Measurements from ENCODE around the gene PLCB1.

Gene PLCB1

GRCh38 chr20:8720089-8720488 is 588.0 kb downstream of the PLCB1 start:
- Histone ChIP-seq H3K4me1 (ENCODE audit: control insufficient read depth in 2 of 2, insufficient read depth in 2 of 2, low read length in 2 of 2) (no peaks in the 10 kb centered on the region), H3K4me3 (ENCODE audit: low read length in 2 of 2) (no peak overlapping the region), H3K9me3 (ENCODE audit: control insufficient read depth in 2 of 2, low read length in 2 of 2) (no peaks in the 10 kb centered on the region), H3K9ac (ENCODE audit: low read depth in 1 of 2, low read length in 2 of 2) (no peak overlapping the region), H3K36me3 (ENCODE audit: control insufficient read depth in 2 of 2, insufficient read depth in 2 of 2, low read length in 2 of 2) (no peaks in the 10 kb centered on the region), H3K27me3 (ENCODE audit: control insufficient read depth in 2 of 2, insufficient read depth in 2 of 2, low read length in 2 of 2) (no peaks in the 10 kb centered on the region), H3K27ac (ENCODE audit: low read depth in 2 of 2, low read length in 2 of 2) (no peak overlapping the region)

DNA sequence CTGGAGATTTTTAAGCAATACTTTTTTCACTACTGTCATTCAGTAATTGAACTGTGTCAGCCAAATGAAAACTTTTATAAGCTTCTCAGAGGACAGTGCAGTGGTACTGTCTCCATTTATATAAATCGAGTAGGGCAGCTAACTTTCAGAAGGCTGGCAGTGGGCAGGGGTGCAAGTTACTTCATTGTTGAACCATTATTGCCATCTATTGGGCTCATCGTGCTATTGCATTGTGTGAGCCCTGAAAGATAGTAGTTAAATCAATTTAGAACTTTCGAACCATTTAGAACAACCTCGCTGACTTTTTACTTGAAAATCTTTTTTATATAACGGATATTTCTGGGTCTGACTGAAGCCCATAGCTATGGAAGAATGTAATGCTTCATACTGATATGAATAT is 589.0 kb downstream of the PLCB1 start:
- Histone ChIP-seq H3K36me3 (ENCODE audit: control insufficient read depth in 2 of 2, insufficient read depth in 2 of 2, low read length in 2 of 2) (no peaks in the 10 kb centered on the region), H3K9ac (ENCODE audit: low read depth in 1 of 2, low read length in 2 of 2) (no peak overlapping the region), H3K27me3 (ENCODE audit: control insufficient read depth in 2 of 2, insufficient read depth in 2 of 2, low read length in 2 of 2) (no peaks in the 10 kb centered on the region), H3K9me3 (ENCODE audit: control insufficient read depth in 2 of 2, low read length in 2 of 2) (no peaks in the 10 kb centered on the region), H3K27ac (ENCODE audit: low read depth in 2 of 2, low read length in 2 of 2) (no peak overlapping the region), H3K4me3 (ENCODE audit: low read length in 2 of 2) (no peak overlapping the region), H3K4me1 (ENCODE audit: control insufficient read depth in 2 of 2, insufficient read depth in 2 of 2, low read length in 2 of 2) (no peaks in the 10 kb centered on the region)

- no peaks in the 10 kb centered on the region for H3K4me1 ChIP-seq (ENCODE audit: control insufficient read depth in 2 of 2, insufficient read depth in 2 of 2, low read length in 2 of 2)
- H3K27ac ChIP-seq (ENCODE audit: low read depth in 2 of 2, low read length in 2 of 2): no peak overlapping the region
- H3K4me3 ChIP-seq (ENCODE audit: low read length in 2 of 2): no peak overlapping the region
- no peaks in the 10 kb centered on the region for H3K27me3 ChIP-seq (ENCODE audit: control insufficient read depth in 2 of 2, insufficient read depth in 2 of 2, low read length in 2 of 2)
- H3K9me3 ChIP-seq (ENCODE audit: control insufficient read depth in 2 of 2, low read length in 2 of 2): no peaks in the 10 kb centered on the region
- H3K36me3 ChIP-seq (ENCODE audit: control insufficient read depth in 2 of 2, insufficient read depth in 2 of 2, low read length in 2 of 2): no peaks in the 10 kb centered on the region
- H3K9ac ChIP-seq (ENCODE audit: low read depth in 1 of 2, low read length in 2 of 2): no peak overlapping the region
Measured at GRCh38 chr20:8722277-8722928, 590.3 kb downstream of the PLCB1 start.

- no peaks in the 10 kb centered on the region for H3K27me3 ChIP-seq (ENCODE audit: control insufficient read depth in 2 of 2, insufficient read depth in 2 of 2, low read length in 2 of 2)
- H3K36me3 ChIP-seq (ENCODE audit: control insufficient read depth in 2 of 2, insufficient read depth in 2 of 2, low read length in 2 of 2): no peaks in the 10 kb centered on the region
- H3K9ac ChIP-seq (ENCODE audit: low read depth in 1 of 2, low read length in 2 of 2): no peak overlapping the region
- no peak overlapping the region for H3K4me3 ChIP-seq (ENCODE audit: low read length in 2 of 2)
- H3K9me3 ChIP-seq (ENCODE audit: control insufficient read depth in 2 of 2, low read length in 2 of 2): no peaks in the 10 kb centered on the region
- no peaks in the 10 kb centered on the region for H3K4me1 ChIP-seq (ENCODE audit: control insufficient read depth in 2 of 2, insufficient read depth in 2 of 2, low read length in 2 of 2)
- no peak overlapping the region for H3K27ac ChIP-seq (ENCODE audit: low read depth in 2 of 2, low read length in 2 of 2)
Measured at GRCh38 chr20:8723296-8723695, 591.2 kb downstream of the PLCB1 start.

GRCh38 chr20:8724884-8725283 is 592.8 kb downstream of the PLCB1 start:
- Histone ChIP-seq H3K9me3 (ENCODE audit: control insufficient read depth in 2 of 2, low read length in 2 of 2) (no peaks in the 10 kb centered on the region), H3K9ac (ENCODE audit: low read depth in 1 of 2, low read length in 2 of 2) (no peak overlapping the region), H3K36me3 (ENCODE audit: control insufficient read depth in 2 of 2, insufficient read depth in 2 of 2, low read length in 2 of 2) (no peaks in the 10 kb centered on the region), H3K27me3 (ENCODE audit: control insufficient read depth in 2 of 2, insufficient read depth in 2 of 2, low read length in 2 of 2) (no peaks in the 10 kb centered on the region), H3K4me3 (ENCODE audit: low read length in 2 of 2) (no peak overlapping the region), H3K27ac (ENCODE audit: low read depth in 2 of 2, low read length in 2 of 2) (no peak overlapping the region), H3K4me1 (ENCODE audit: control insufficient read depth in 2 of 2, insufficient read depth in 2 of 2, low read length in 2 of 2) (no peaks in the 10 kb centered on the region)

GRCh38 chr20:8726460-8726859 is 594.4 kb downstream of the PLCB1 start:
- Histone ChIP-seq H3K4me3 (ENCODE audit: low read length in 2 of 2) (no peak overlapping the region), H3K9me3 (ENCODE audit: control insufficient read depth in 2 of 2, low read length in 2 of 2) (no peaks in the 10 kb centered on the region), H3K4me1 (ENCODE audit: control insufficient read depth in 2 of 2, insufficient read depth in 2 of 2, low read length in 2 of 2) (no peaks in the 10 kb centered on the region), H3K27me3 (ENCODE audit: control insufficient read depth in 2 of 2, insufficient read depth in 2 of 2, low read length in 2 of 2) (no peaks in the 10 kb centered on the region), H3K36me3 (ENCODE audit: control insufficient read depth in 2 of 2, insufficient read depth in 2 of 2, low read length in 2 of 2) (no peaks in the 10 kb centered on the region), H3K9ac (ENCODE audit: low read depth in 1 of 2, low read length in 2 of 2) (no peak overlapping the region), H3K27ac (ENCODE audit: low read depth in 2 of 2, low read length in 2 of 2) (no peak overlapping the region)

DNA sequence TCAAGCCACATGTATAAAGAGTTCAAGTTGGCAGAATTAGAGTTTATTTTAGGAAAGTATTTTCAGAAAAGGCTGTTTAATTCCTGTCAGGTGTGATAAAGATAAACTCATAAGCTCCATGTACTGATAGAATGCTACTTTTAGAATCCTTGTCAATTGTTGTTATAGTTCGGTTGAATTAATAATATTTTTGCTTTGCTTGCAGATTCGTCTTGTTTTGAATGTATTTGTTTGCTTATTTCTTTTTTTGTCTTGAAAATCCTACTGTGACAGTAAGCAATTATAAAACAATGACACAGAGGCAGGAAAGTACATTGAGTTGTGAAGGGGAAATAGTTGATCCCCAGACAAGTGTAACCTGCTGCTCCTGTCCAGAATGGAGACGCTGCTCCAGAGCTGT is 602.9 kb downstream of the PLCB1 start:
- Histone ChIP-seq H3K9me3 (ENCODE audit: control insufficient read depth in 2 of 2, low read length in 2 of 2) (no peaks in the 10 kb centered on the region), H3K4me1 (ENCODE audit: control insufficient read depth in 2 of 2, insufficient read depth in 2 of 2, low read length in 2 of 2) (no peaks in the 10 kb centered on the region), H3K27me3 (ENCODE audit: control insufficient read depth in 2 of 2, insufficient read depth in 2 of 2, low read length in 2 of 2) (no peaks in the 10 kb centered on the region), H3K36me3 (ENCODE audit: control insufficient read depth in 2 of 2, insufficient read depth in 2 of 2, low read length in 2 of 2) (no peaks in the 10 kb centered on the region), H3K4me3 (ENCODE audit: low read length in 2 of 2) (no peak overlapping the region), H3K9ac (ENCODE audit: low read depth in 1 of 2, low read length in 2 of 2) (no peak overlapping the region), H3K27ac (ENCODE audit: low read depth in 2 of 2, low read length in 2 of 2) (no peak overlapping the region)

DNA sequence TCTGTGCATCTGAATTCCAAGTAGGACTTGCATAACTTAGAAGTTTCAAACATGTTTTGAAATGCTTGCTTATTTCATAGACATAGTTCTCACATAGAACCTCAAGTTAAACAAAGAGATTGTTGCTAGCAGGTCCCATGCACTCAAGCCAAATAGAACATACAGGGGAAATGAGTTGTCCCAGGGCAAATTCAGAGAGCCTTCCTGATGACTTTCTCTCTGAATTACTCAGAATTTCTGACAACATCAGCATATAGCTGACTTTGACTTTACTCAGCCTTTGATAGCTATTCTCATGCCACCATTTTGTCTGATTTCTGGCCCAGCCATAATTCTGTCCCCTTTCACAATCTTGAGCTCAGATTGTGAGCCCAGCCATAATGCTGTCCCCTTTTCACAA is 603.6 kb downstream of the PLCB1 start:
- Histone ChIP-seq H3K9me3 (ENCODE audit: control insufficient read depth in 2 of 2, low read length in 2 of 2) (no peaks in the 10 kb centered on the region), H3K4me1 (ENCODE audit: control insufficient read depth in 2 of 2, insufficient read depth in 2 of 2, low read length in 2 of 2) (no peaks in the 10 kb centered on the region), H3K4me3 (ENCODE audit: low read length in 2 of 2) (no peak overlapping the region), H3K27me3 (ENCODE audit: control insufficient read depth in 2 of 2, insufficient read depth in 2 of 2, low read length in 2 of 2) (no peaks in the 10 kb centered on the region), H3K9ac (ENCODE audit: low read depth in 1 of 2, low read length in 2 of 2) (no peak overlapping the region), H3K36me3 (ENCODE audit: control insufficient read depth in 2 of 2, insufficient read depth in 2 of 2, low read length in 2 of 2) (no peaks in the 10 kb centered on the region), H3K27ac (ENCODE audit: low read depth in 2 of 2, low read length in 2 of 2) (no peak overlapping the region)

DNA sequence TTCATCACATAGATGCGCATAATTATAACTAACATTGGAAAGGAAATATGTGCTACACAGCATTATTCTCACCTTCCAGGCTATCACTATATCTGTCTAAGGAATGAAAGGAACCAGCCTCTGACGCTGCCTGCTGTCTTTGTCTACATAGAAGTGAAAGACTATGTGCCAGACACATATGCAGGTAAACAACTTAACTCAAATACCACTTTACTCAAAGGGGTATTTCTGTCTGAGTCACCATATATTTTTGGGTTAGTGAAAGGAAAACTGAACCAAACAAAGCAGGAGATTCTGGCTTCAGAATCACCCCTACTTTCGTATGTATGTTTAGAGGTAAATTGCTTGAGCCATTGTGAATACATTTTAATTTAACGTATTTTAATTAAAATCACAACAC is 608.2 kb downstream of the PLCB1 start:
- Histone ChIP-seq H3K4me1 (ENCODE audit: control insufficient read depth in 2 of 2, insufficient read depth in 2 of 2, low read length in 2 of 2) (no peaks in the 10 kb centered on the region), H3K27ac (ENCODE audit: low read depth in 2 of 2, low read length in 2 of 2) (no peak overlapping the region), H3K4me3 (ENCODE audit: low read length in 2 of 2) (no peak overlapping the region), H3K9me3 (ENCODE audit: control insufficient read depth in 2 of 2, low read length in 2 of 2) (no peaks in the 10 kb centered on the region), H3K27me3 (ENCODE audit: control insufficient read depth in 2 of 2, insufficient read depth in 2 of 2, low read length in 2 of 2) (no peaks in the 10 kb centered on the region), H3K9ac (ENCODE audit: low read depth in 1 of 2, low read length in 2 of 2) (no peak overlapping the region), H3K36me3 (ENCODE audit: control insufficient read depth in 2 of 2, insufficient read depth in 2 of 2, low read length in 2 of 2) (no peaks in the 10 kb centered on the region)

- no peaks in the 10 kb centered on the region for H3K27me3 ChIP-seq (ENCODE audit: control insufficient read depth in 2 of 2, insufficient read depth in 2 of 2, low read length in 2 of 2)
- no peak overlapping the region for H3K9ac ChIP-seq (ENCODE audit: low read depth in 1 of 2, low read length in 2 of 2)
- no peak overlapping the region for H3K4me3 ChIP-seq (ENCODE audit: low read length in 2 of 2)
- H3K4me1 ChIP-seq (ENCODE audit: control insufficient read depth in 2 of 2, insufficient read depth in 2 of 2, low read length in 2 of 2): no peaks in the 10 kb centered on the region
- H3K36me3 ChIP-seq (ENCODE audit: control insufficient read depth in 2 of 2, insufficient read depth in 2 of 2, low read length in 2 of 2): no peaks in the 10 kb centered on the region
- no peaks in the 10 kb centered on the region for H3K9me3 ChIP-seq (ENCODE audit: control insufficient read depth in 2 of 2, low read length in 2 of 2)
- no peak overlapping the region for H3K27ac ChIP-seq (ENCODE audit: low read depth in 2 of 2, low read length in 2 of 2)
Measured at GRCh38 chr20:8744228-8744844, 612.3 kb downstream of the PLCB1 start.
